Right lobe of liver (tissue), 6 donors: ENCODE results near the gene ZDHHC7. TPM values are rescaled to one million over a fixed set of nuclear protein-coding genes. Genes with fewer than 3 reads are reported as not detected.

Experiments used
- ATAC-seq, 4 donors: fragments of 200-7000 bp; cut with Tn5 transposase; one replicate each; pipeline ENCODE4 v1.9.1; 2020; ENCODE audit warnings: mild to moderate bottlenecking in 4 of 4, moderate library complexity in 4 of 4
- DNase-seq, 3 donors: peaks; one replicate each; pipeline ENCODE4 v3.0.0-alpha.2; 2020
- H3K27ac ChIP-seq, 3 donors: fragments of 200-600 bp; one replicate each; pipeline ENCODE4 v1.8.0; 2022
- H3K27me3 ChIP-seq, 2 donors: fragments of 200-600 bp; one replicate each; pipeline ENCODE4 v1.8.0; 2022
- H3K36me3 ChIP-seq, 4 donors: fragments of 200-600 bp; sonication (generic) in 1 of 4; one replicate each; pipeline versions ENCODE4 v1.5.1 to v1.8.0; 2017 to 2022; ENCODE audit warnings: control low read depth in 1 of 4
- H3K4me1 ChIP-seq, 4 donors: fragments of 200-600 bp; sonication (generic) in 1 of 4; one replicate each; pipeline versions ENCODE4 v1.5.1 to v1.8.0; 2017 to 2022; ENCODE audit warnings: control low read depth in 1 of 4
- H3K4me3 ChIP-seq, 3 donors: fragments of 200-600 bp; one replicate each; pipeline ENCODE4 v1.8.0; 2022
- H3K9me3 ChIP-seq, 4 donors: fragments of 200-600 bp; sonication (generic) in 1 of 4; one replicate each; pipeline versions ENCODE4 v1.5.1 to v1.8.0; 2017 to 2022; ENCODE audit warnings: control low read depth in 1 of 4
- POLR2A ChIP-seq: fragments of 450-650 bp; IDR thresholded peaks from one replicate; pipeline ENCODE4 v1.6.1; 2017; ENCODE audit warnings: antibody characterized with exemption, mild to moderate bottlenecking
- WGBS: methylation state at CpG from one replicate; pipeline ENCODE4 v1.1.6; 2018; ENCODE audit warnings: low coverage, low lambda C conversion rate; ENCODE audit not compliant: insufficient coverage; ENCODE audit errors: missing lambda C conversion rate; 5-methylcytosine and 5-hydroxymethylcytosine counted together
- intact Hi-C, 2 donors: fragments of 100-400 bp; cut with DNase I; formaldehyde crosslinking; loops; one replicate each; pipeline versions ENCODE4 v1.11.2 to v1.14.1; 2022
- total RNA-seq, 6 experiments: library from RNA; depleted of rRNA in 2 of 6; stranded (reverse); fragments of >200 nt in 2 of 6; fragmentation: NEBNext Ultra II Directional in 3 of 6; extraction: Animal tissue kit (Norgen Biotek cat#: 25700) in 3 of 6; gene quantifications; one replicate each; pipeline versions ENCODE4 v1.1.0 to v1.2.4, GENCODE V29; 2016 to 2023
- TF ChIP-seq, protein P1 (sequence below), 4 donors: fragments of 200-600 bp in 3 of 4; fragments of 450-650 bp in 1 of 4; IDR thresholded peaks; one replicate each; pipeline versions ENCODE4 v1.5.1 to v1.8.0; 2016 to 2022; ENCODE audit warnings: antibody characterized with exemption in 4 of 4, mild to moderate bottlenecking in 2 of 4
- donor health status: DM: no; HTN: yes; CAD: no.
- donor health status: DM: no; HTN: no; CAD: no.
- donor health status: DM: no; HTN: no; CAD: no.
- donor health status: DM: no; HTN: yes; CAD: no.
- donor health status: DM: no; HTN: yes; CAD: no.

ZDHHC7 gene
- total RNA-seq, 6 experiments from 2014 or later: 10.7 to 27.5 (median 19.0) TPM

DNA sequence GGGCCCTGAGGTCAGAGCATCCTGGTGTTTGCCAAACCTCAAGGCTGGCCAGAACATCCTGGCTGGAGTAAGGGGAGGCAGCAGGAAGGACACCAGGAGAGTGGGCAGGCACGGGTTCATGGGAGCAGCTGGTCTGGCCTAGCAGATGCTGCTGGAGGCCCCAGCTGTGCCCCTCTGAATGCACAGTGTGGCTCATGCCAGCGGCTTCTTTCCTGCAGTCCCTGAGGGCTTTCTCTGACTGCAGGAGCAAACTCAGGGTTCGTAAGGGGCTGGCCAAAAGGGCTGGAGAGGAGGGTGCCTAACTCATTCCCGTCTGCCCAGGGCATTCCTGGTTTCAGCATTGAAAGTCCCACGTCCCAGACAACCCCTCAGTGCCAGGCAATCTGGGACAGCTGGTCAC, 78.7 kb downstream of the ZDHHC7 start:
- Histone ChIP-seq H3K27ac (peak overlapping the region in 2 of 3 donors; percentile 91 to 92), H3K9me3 (no peaks in the 10 kb centered on the region), H3K4me3 (no peak overlapping the region), H3K4me1 (peaks cover 0 to 14% (median 6%) of the 10 kb centered on the region in 4 donors), H3K27me3 (no peaks in the 10 kb centered on the region), H3K36me3 (no peaks in the 10 kb centered on the region)
- ATAC-seq (no peak), DNase-seq (peak in 1 of 3 donors; percentile 48)
- WGBS: no CpG with 5 or more reads among the region's 5 CpGs
- TF ChIP-seq POLR2A: no peak
- TF ChIP-seq, protein P1, sequence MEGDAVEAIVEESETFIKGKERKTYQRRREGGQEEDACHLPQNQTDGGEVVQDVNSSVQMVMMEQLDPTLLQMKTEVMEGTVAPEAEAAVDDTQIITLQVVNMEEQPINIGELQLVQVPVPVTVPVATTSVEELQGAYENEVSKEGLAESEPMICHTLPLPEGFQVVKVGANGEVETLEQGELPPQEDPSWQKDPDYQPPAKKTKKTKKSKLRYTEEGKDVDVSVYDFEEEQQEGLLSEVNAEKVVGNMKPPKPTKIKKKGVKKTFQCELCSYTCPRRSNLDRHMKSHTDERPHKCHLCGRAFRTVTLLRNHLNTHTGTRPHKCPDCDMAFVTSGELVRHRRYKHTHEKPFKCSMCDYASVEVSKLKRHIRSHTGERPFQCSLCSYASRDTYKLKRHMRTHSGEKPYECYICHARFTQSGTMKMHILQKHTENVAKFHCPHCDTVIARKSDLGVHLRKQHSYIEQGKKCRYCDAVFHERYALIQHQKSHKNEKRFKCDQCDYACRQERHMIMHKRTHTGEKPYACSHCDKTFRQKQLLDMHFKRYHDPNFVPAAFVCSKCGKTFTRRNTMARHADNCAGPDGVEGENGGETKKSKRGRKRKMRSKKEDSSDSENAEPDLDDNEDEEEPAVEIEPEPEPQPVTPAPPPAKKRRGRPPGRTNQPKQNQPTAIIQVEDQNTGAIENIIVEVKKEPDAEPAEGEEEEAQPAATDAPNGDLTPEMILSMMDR (IDR thresholded peaks at IDR 0.05): no peak
- intact Hi-C loops: no loop called here

DNA sequence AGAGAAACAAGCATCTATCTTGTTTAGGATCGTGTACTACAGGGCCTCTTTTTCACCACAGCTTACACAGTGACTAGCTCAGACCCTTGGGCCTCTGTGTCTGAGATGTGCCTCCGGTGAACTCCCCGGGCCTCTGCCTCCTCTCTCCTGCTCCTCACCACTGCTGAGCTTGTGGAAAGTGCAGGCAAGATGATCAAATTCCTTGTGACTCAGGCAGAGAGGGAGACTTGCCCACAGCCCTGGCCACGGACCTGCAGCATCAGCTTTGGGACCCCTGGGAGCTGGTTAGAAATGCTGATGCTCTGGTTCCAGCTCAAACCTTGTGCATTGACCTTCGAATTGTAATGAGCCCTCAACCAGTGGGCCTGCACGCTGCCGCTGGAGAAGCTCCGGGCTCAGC, 79.8 kb downstream of the ZDHHC7 start:
- ATAC-seq: no peak
- H3K4me3 ChIP-seq: no peak overlapping the region
- TF ChIP-seq, protein P1 (IDR thresholded peaks at IDR 0.05): no peak
- TF ChIP-seq POLR2A: no peak
- no peaks in the 10 kb centered on the region for H3K27me3 ChIP-seq
- H3K4me1 ChIP-seq: peaks cover 0 to 14% (median 6%) of the 10 kb centered on the region in 4 donors
- H3K27ac ChIP-seq: no peak overlapping the region
- peak in 1 of 3 donors; percentile 37 for DNase-seq
- no peaks in the 10 kb centered on the region for H3K36me3 ChIP-seq
- WGBS: 90% methylated on average over 4 of the region's 8 CpGs
- H3K9me3 ChIP-seq: no peaks in the 10 kb centered on the region
- intact Hi-C loops: no loop called here

DNA sequence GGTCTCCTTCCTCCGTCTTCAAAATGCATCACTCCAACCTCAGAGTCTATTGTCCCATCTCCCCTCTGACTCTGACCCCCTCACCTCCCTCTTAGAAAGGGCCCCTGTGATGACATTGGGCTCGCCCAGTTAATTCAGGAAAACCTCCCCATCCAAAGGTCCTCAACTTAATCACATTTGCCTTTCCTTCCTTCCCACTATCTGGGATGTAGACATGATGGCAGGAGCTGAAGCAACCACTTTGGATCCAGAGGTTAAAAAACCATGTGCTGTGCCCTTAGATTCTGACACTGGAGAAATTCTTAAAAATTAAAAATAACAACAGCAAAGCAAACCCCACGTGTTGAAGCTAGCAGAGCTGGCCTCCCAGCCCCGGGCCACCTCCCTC, 80.2 kb downstream of the ZDHHC7 start:
- ATAC-seq (no peak), DNase-seq (no peak)
- intact Hi-C loops: no loop called here
- H3K27ac ChIP-seq: no peak overlapping the region
- no peaks in the 10 kb centered on the region for H3K36me3 ChIP-seq
- WGBS: 98% methylated on average over 4 of the region's 4 CpGs
- no peak overlapping the region for H3K4me3 ChIP-seq
- H3K27me3 ChIP-seq: no peaks in the 10 kb centered on the region
- no peaks in the 10 kb centered on the region for H3K9me3 ChIP-seq
- H3K4me1 ChIP-seq: peaks cover 0 to 14% (median 6%) of the 10 kb centered on the region in 4 donors
- no peak for TF ChIP-seq POLR2A
- TF ChIP-seq, protein P1 (IDR thresholded peaks at IDR 0.05): no peak

DNA sequence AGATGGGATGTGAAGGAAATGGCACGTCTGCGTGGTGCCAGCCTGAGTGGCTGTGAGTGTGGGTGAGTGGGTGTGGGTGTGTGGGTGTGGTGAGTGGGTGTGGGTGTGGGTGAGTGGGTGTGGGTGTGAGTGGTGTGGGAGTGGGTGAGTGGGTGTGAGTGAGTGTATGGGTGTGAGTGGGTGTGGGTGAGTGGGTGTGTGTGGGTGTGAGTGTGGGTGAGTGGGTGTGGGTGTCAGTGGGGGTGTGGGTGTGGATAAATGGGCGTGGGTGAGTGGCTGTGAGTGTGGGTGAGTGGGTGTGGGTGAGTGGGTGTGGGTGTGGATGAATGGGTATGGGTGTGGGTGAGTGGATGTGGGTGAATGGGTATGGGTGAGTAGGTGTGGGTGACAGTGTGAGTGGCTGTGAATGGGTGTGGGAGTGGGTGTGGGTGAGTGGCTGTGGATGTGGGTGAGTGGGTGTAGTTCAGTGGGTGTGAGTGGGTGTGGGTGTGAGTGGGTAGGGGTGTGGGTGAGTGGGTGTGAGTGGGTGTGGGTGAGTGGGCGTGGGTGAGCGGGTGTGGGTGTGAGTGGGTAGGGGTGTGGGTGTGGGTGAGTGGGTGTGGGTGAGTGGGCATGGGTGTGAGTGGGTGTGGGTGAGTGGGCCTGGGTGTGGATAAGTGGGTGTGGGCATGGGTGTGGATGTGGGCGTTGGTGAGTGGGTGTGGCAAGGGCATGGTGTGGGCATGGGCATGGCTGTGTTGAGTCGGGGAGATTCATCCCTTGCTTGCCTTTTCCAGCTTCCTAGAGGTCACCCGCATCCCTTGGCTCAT, 80.8 kb downstream of the ZDHHC7 start:
- WGBS: 44% methylated on average over 3 of the region's 8 CpGs
- peak in 1 of 3 donors; percentile 33 for DNase-seq
- intact Hi-C loops: no loop called here
- TF ChIP-seq, protein P1 (IDR thresholded peaks at IDR 0.05): no peak
- TF ChIP-seq POLR2A: no peak
- Histone ChIP-seq H3K9me3 (no peaks in the 10 kb centered on the region), H3K27me3 (no peaks in the 10 kb centered on the region), H3K27ac (no peak overlapping the region), H3K36me3 (no peaks in the 10 kb centered on the region), H3K4me1 (peaks cover 0 to 14% (median 6%) of the 10 kb centered on the region in 4 donors), H3K4me3 (no peak overlapping the region)
- no peak for ATAC-seq
